Testis (tissue), 2 donors: ENCODE data around the gene MYO5B.

Source experiments
- CTCF ChIP-seq, 3 experiments: fragments of 450-650 bp in 2 of 3; fragments of 200-600 bp in 1 of 3; sonication (generic) in 1 of 3; IDR thresholded peaks; one replicate each; pipeline ENCODE4 v1.5.1; 2016 to 2019; ENCODE audit warnings: antibody characterized with exemption in 3 of 3, mild to moderate bottlenecking in 2 of 3, moderate library complexity in 1 of 3
- POLR2A ChIP-seq: fragments of 450-650 bp; IDR thresholded peaks from one replicate; pipeline ENCODE4 v1.6.1; 2017; ENCODE audit warnings: antibody characterized with exemption, mild to moderate bottlenecking, moderate library complexity

GRCh38 chr18:49911427-49911826 is 283.5 kb downstream of the MYO5B start:
- no peak for TF ChIP-seq POLR2A
- TF ChIP-seq CTCF (IDR thresholded peaks at IDR 0.05): no peak
